Tibial artery (tissue), 4 donors: ENCODE measurements around the gene BCL2.

Source experiments
- DNase-seq, 2 donors: peaks; one replicate each; pipeline ENCODE4 v3.0.0-alpha.2; 2019
- H3K27ac ChIP-seq, 2 donors: fragments of 200-600 bp; sonication (generic) in 1 of 2; 1 replicate in 1 of 2; 2 replicates in 1 of 2; pipeline ENCODE4 v1.5.1; 2018 to 2019; ENCODE audit warnings: mild to moderate bottlenecking in 1 of 2
- H3K27me3 ChIP-seq, 2 donors: fragments of 200-600 bp; sonication (generic) in 1 of 2; one replicate each; pipeline versions ENCODE4 v1.5.1 to v1.6.0; 2016 to 2019
- H3K36me3 ChIP-seq, 3 donors: fragments of 200-600 bp; sonication (generic) in 2 of 3; one replicate each; pipeline ENCODE4 v1.5.1; 2016 to 2019; ENCODE audit warnings: mild to moderate bottlenecking in 2 of 3
- H3K4me1 ChIP-seq, 4 donors: fragments of 200-600 bp; sonication (generic) in 2 of 4; 1 replicate in 3 of 4; 2 replicates in 1 of 4; pipeline ENCODE4 v1.5.1; 2016 to 2019
- H3K4me3 ChIP-seq, 2 donors: fragments of 200-600 bp; sonication (generic) in 1 of 2; 1 replicate in 1 of 2; 2 replicates in 1 of 2; pipeline ENCODE4 v1.5.1; 2018 to 2019; ENCODE audit warnings: mild to moderate bottlenecking in 2 of 2
- H3K9me3 ChIP-seq, 3 donors: fragments of 200-600 bp; sonication (generic) in 1 of 3; one replicate each; pipeline ENCODE4 v1.5.1; 2016 to 2019
- intact Hi-C: fragments of 100-400 bp; cut with DNase I; formaldehyde crosslinking; loops from one replicate; pipeline ENCODE4 v1.15.0; 2023; ENCODE audit warnings: low total_unique reads
- TF ChIP-seq, protein P1 (sequence below), 2 experiments: fragments of 200-600 bp in 1 of 2; fragments of 450-650 bp in 1 of 2; IDR thresholded peaks; one replicate each; pipeline ENCODE4 v1.5.1; 2017 to 2019; ENCODE audit warnings: antibody characterized with exemption in 2 of 2, mild to moderate bottlenecking in 1 of 2, moderate library complexity in 1 of 2

BCL2 gene

DNA sequence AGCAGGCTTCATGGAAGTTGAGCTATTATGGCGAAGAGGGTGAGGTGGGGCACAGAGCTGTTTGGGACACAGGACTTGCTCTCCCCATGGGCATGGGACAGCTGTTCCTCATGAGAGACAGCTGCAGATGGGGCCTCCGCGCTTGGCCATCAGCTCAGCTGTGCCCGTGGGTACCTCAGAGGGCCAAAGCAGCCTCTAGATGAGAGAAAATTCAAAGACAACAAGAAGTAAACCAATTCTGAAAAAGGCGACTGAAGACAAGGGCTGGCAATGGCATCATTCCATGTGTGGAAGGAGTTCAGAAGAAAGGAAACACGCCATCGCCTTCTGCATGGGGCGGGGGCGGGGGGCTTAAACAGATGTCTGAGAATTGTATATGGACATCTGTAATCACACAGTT is 136.2 kb downstream of the BCL2 start:
- no peaks in the 10 kb centered on the region for H3K27me3 ChIP-seq
- intact Hi-C loops = no loop called here
- TF ChIP-seq, protein P1, sequence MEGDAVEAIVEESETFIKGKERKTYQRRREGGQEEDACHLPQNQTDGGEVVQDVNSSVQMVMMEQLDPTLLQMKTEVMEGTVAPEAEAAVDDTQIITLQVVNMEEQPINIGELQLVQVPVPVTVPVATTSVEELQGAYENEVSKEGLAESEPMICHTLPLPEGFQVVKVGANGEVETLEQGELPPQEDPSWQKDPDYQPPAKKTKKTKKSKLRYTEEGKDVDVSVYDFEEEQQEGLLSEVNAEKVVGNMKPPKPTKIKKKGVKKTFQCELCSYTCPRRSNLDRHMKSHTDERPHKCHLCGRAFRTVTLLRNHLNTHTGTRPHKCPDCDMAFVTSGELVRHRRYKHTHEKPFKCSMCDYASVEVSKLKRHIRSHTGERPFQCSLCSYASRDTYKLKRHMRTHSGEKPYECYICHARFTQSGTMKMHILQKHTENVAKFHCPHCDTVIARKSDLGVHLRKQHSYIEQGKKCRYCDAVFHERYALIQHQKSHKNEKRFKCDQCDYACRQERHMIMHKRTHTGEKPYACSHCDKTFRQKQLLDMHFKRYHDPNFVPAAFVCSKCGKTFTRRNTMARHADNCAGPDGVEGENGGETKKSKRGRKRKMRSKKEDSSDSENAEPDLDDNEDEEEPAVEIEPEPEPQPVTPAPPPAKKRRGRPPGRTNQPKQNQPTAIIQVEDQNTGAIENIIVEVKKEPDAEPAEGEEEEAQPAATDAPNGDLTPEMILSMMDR (IDR thresholded peaks at IDR 0.05) = no peak
- peaks cover 0 to 78% (median 59%) of the 10 kb centered on the region in 4 donors for H3K4me1 ChIP-seq
- DNase-seq = no peak
- H3K27ac ChIP-seq = no peak overlapping the region
- H3K36me3 ChIP-seq = no peaks in the 10 kb centered on the region
- H3K9me3 ChIP-seq = no peaks in the 10 kb centered on the region
- H3K4me3 ChIP-seq = no peak overlapping the region

- Histone ChIP-seq H3K4me3 (no peak overlapping the region), H3K36me3 (no peaks in the 10 kb centered on the region), H3K27me3 (no peaks in the 10 kb centered on the region), H3K27ac (no peak overlapping the region), H3K9me3 (no peaks in the 10 kb centered on the region), H3K4me1 (peaks cover 0 to 79% (median 62%) of the 10 kb centered on the region in 4 donors)
- TF ChIP-seq, protein P1 (IDR thresholded peaks at IDR 0.05) = no peak
- no peak for DNase-seq
- intact Hi-C loops = no loop called here
Measured at GRCh38 chr18:63182861-63183260, 136.7 kb downstream of the BCL2 start.

GRCh38 chr18:63182310-63182772 is 137.2 kb downstream of the BCL2 start:
- H3K9me3 ChIP-seq = no peaks in the 10 kb centered on the region
- TF ChIP-seq, protein P1 (IDR thresholded peaks at IDR 0.05) = no peak
- H3K4me3 ChIP-seq = no peak overlapping the region
- peaks cover 0 to 77% (median 60%) of the 10 kb centered on the region in 4 donors for H3K4me1 ChIP-seq
- intact Hi-C loops = no loop called here
- H3K27me3 ChIP-seq = no peaks in the 10 kb centered on the region
- H3K27ac ChIP-seq = no peak overlapping the region
- H3K36me3 ChIP-seq = no peaks in the 10 kb centered on the region
- no peak for DNase-seq

DNA sequence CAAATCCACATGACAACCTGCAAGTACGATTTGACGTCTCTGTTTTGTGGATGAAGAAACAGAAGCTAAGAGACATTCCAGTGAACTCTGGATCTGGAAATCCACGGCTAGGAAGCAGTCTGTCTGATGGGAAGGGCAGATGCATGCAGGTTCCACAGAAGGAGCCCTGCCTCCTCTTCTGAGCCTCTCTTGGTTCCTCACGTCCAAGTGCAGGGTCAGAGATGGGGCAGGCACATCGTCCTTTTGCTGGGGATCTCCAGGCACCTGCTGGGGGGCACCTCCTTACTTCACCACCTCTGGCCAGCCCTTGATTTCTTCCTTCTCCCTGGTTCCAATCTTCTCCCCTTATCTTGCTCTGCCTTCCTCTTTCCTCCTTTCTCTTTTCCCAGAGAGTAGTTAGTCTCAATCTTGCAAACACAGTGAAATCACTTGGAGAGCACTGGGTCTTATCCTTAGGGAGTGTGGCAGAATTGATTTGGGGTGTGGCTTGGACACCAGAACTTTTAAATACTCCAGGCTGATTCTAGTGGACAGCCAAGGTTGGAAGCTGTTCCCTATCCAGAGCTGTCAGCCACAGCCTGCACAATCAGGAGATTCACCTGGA is 137.8 kb downstream of the BCL2 start:
- intact Hi-C loops = no loop called here
- Histone ChIP-seq H3K27ac (peak overlapping the region in 1 of 2 donors; percentile 9), H3K4me1 (peaks cover 0 to 76% (median 56%) of the 10 kb centered on the region in 4 donors), H3K9me3 (no peaks in the 10 kb centered on the region), H3K4me3 (no peak overlapping the region), H3K36me3 (no peaks in the 10 kb centered on the region), H3K27me3 (no peaks in the 10 kb centered on the region)
- no peak for DNase-seq
- TF ChIP-seq, protein P1 (IDR thresholded peaks at IDR 0.05) = no peak

- H3K27ac ChIP-seq = no peak overlapping the region
- peaks cover 0 to 73% (median 52%) of the 10 kb centered on the region in 4 donors for H3K4me1 ChIP-seq
- intact Hi-C loops = no loop called here
Measured at GRCh38 chr18:63180971-63181376, 138.6 kb downstream of the BCL2 start.

More at GRCh38 chr18:63180971-63181376, 138.6 kb downstream of the BCL2 start:
- no peak overlapping the region for H3K4me3 ChIP-seq
- H3K36me3 ChIP-seq = no peaks in the 10 kb centered on the region
- no peak for DNase-seq
- no peaks in the 10 kb centered on the region for H3K27me3 ChIP-seq
- no peaks in the 10 kb centered on the region for H3K9me3 ChIP-seq
- TF ChIP-seq, protein P1 (IDR thresholded peaks at IDR 0.05) = no peak
